Measurements from ENCODE around the gene TGFB1I1.

DNA sequence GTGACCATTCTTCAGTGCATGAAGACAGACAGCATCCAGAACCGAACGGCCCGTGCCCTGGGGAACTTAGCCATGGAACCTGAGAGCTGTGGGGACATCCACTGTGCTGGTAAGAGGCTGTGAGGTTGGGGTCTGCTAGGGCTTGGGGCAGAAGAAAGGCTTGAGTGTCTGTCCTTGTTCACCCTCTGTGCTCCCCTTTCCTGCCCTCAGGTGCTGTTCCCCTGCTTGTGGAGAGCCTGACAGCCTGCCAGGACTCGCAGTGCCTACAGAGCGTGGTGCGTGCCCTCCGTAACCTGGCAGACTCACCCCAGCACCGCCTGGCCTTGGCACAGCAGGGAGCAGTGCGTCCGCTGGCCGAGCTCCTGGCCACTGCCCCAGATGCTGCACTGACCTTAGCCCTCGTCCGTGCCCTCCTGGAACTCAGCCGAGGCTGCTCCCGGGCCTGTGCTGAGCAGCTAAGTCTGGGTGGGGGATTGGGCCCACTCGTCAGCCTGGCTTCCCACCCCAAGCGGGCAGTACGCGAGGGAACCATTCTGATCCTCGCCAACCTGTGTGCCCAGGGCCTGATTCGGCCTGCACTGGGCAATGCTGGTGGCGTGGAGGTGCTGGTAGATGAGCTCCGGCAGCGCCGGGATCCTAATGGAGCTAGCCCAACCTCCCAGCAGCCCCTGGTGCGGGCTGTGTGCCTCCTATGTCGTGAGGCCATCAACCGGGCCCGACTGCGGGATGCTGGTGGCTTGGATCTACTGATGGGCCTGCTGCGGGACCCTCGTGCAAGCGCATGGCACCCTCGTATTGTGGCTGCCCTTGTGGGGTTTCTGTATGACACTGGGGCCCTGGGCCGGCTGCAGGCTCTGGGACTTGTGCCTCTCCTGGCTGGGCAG is 9.8 kb upstream of the TGFB1I1 start:
- TF ChIP-seq, protein P1, sequence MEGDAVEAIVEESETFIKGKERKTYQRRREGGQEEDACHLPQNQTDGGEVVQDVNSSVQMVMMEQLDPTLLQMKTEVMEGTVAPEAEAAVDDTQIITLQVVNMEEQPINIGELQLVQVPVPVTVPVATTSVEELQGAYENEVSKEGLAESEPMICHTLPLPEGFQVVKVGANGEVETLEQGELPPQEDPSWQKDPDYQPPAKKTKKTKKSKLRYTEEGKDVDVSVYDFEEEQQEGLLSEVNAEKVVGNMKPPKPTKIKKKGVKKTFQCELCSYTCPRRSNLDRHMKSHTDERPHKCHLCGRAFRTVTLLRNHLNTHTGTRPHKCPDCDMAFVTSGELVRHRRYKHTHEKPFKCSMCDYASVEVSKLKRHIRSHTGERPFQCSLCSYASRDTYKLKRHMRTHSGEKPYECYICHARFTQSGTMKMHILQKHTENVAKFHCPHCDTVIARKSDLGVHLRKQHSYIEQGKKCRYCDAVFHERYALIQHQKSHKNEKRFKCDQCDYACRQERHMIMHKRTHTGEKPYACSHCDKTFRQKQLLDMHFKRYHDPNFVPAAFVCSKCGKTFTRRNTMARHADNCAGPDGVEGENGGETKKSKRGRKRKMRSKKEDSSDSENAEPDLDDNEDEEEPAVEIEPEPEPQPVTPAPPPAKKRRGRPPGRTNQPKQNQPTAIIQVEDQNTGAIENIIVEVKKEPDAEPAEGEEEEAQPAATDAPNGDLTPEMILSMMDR (conservative IDR thresholded peaks at IDR 0.05 in 1 of 2, IDR thresholded peaks at IDR 0.05 in 1 of 2; ENCODE audit: extremely low read depth in 1 of 2, insufficient read depth in 1 of 2, low read depth in 1 of 2, low read length in 2 of 2): no peak
- TF ChIP-seq EZH2 (IDR thresholded peaks at IDR 0.05; ENCODE audit: borderline replicate concordance, low read length): no peak
